Stimulated activated naive B cell treated with anti-CD40 and anti-IgM and Interleukin-4, amounts not matched to agents 10 μg/mL and 1 μg/mL and 100 μg/mL, for 72 hours (primary cell): ENCODE measurements around the gene RXRA.
A peak's percentile ranks its signal among the peaks of the same experiment; 100 is the strongest.

ENCODE experiments used
- ATAC-seq, 2 donors: fragments of 150-1000 bp; cut with Tn5 transposase; replicated peaks; 2 replicates each; pipeline ENCODE4 v1.10.0; 2021; ENCODE audit warnings: moderate library complexity in 1 of 2
- DNase-seq: peaks from one replicate; pipeline ENCODE4 v3.0.0; 2021
- H3K27ac Mint-ChIP-seq: one replicate; pipeline ENCODE4 v1.8.0; 2022; ENCODE audit warnings: mild to moderate bottlenecking, mixed read lengths
- H3K27me3 Mint-ChIP-seq, 2 donors: one replicate each; pipeline ENCODE4 v1.8.0; 2022; ENCODE audit warnings: mixed read lengths in 2 of 2
- H3K36me3 Mint-ChIP-seq, 2 donors: one replicate each; pipeline ENCODE4 v1.8.0; 2022; ENCODE audit warnings: mixed read lengths in 2 of 2, mild to moderate bottlenecking in 1 of 2
- H3K4me1 Mint-ChIP-seq, 2 donors: one replicate each; pipeline ENCODE4 v1.8.0; 2022; ENCODE audit warnings: mixed read lengths in 2 of 2, mild to moderate bottlenecking in 1 of 2
- H3K4me3 Mint-ChIP-seq, 2 donors: one replicate each; pipeline ENCODE4 v1.8.0; 2022; ENCODE audit warnings: mild to moderate bottlenecking in 2 of 2, mixed read lengths in 2 of 2, moderate library complexity in 1 of 2
- H3K9me3 Mint-ChIP-seq, 2 donors: one replicate each; pipeline ENCODE4 v1.8.0; 2022; ENCODE audit warnings: mixed read lengths in 2 of 2, mild to moderate bottlenecking in 1 of 2

Gene RXRA

GRCh38 chr9:134459164-134459563 is 132.9 kb downstream of the RXRA start:
- Mint-ChIP-seq H3K4me3 (no peak overlapping the region), H3K27ac (no peak overlapping the region)

GRCh38 chr9:134459573-134459972 is 133.3 kb downstream of the RXRA start:
- Mint-ChIP-seq H3K27me3 (peaks cover 11 to 14% of the 10 kb centered on the region in 2 donors), H3K4me3 (no peak overlapping the region), H3K27ac (no peak overlapping the region), H3K36me3 (no peaks in the 10 kb centered on the region), H3K9me3 (peaks cover 0 to 2% of the 10 kb centered on the region in 2 donors), H3K4me1 (peaks cover 16 to 25% of the 10 kb centered on the region in 2 donors)
- DNase-seq (no peak), ATAC-seq (no peak)

More at GRCh38 chr9:134459164-134459563, 132.9 kb downstream of the RXRA start:
- H3K9me3 Mint-ChIP-seq: peaks cover 0 to 2% of the 10 kb centered on the region in 2 donors
- peaks cover 16 to 29% of the 10 kb centered on the region in 2 donors for H3K4me1 Mint-ChIP-seq
- DNase-seq: no peak
- no peak for ATAC-seq
- no peaks in the 10 kb centered on the region for H3K36me3 Mint-ChIP-seq
- peaks cover 11 to 13% of the 10 kb centered on the region in 2 donors for H3K27me3 Mint-ChIP-seq

DNA sequence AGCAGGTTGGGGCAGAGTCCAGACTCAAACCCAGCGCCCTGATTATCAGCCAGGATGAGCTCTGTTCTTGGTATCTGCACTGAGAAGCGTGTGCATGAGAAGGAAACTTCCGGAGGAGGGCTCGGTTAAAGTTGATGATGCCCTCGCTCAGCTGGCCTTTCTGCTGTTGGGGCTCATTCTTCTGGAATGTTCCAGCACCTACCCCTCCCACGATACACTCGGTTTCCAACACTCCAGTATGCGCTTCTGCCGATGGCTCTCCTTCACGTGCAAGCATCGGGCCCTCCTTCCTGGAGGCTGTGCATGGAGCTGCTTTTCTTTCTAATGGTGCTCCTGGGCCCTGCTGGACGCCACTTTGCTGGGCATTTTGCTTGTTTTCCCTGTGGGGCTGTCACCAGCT is 134.0 kb downstream of the RXRA start:
- H3K27me3 Mint-ChIP-seq: peaks cover 11 to 14% of the 10 kb centered on the region in 2 donors
- no peak overlapping the region for H3K27ac Mint-ChIP-seq
- no peak for DNase-seq
- peaks cover 0 to 2% of the 10 kb centered on the region in 2 donors for H3K9me3 Mint-ChIP-seq
- no peak overlapping the region for H3K4me3 Mint-ChIP-seq
- H3K4me1 Mint-ChIP-seq: peaks cover 12 to 23% of the 10 kb centered on the region in 2 donors
- ATAC-seq: no peak
- no peaks in the 10 kb centered on the region for H3K36me3 Mint-ChIP-seq

DNA sequence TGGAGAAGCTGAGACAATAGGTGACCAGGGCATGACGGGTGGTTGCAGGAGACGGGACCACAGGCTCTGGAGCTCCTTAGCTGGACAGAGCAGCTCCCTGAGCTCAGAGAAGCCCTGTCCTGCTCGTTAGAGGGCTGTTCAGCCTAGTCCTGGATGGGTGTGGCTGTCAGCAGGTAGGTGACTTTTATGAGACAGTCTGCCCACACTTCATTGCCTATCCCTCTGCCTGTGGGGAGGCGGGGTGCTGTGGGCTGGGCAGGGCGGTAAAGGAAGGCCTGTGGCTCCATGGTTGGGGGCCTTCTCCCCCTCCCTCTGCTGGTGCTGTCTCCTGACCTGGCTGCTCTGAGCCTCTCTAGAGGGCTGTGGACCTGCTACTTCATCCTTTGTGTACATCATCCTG is 134.6 kb downstream of the RXRA start:
- no peak overlapping the region for H3K27ac Mint-ChIP-seq
- no peak overlapping the region for H3K4me3 Mint-ChIP-seq
- H3K4me1 Mint-ChIP-seq: peaks cover 8 to 17% of the 10 kb centered on the region in 2 donors
- DNase-seq: no peak
- no peak for ATAC-seq
- H3K9me3 Mint-ChIP-seq: peaks cover 0 to 2% of the 10 kb centered on the region in 2 donors
- H3K27me3 Mint-ChIP-seq: peaks cover 11 to 14% of the 10 kb centered on the region in 2 donors
- no peaks in the 10 kb centered on the region for H3K36me3 Mint-ChIP-seq

DNA sequence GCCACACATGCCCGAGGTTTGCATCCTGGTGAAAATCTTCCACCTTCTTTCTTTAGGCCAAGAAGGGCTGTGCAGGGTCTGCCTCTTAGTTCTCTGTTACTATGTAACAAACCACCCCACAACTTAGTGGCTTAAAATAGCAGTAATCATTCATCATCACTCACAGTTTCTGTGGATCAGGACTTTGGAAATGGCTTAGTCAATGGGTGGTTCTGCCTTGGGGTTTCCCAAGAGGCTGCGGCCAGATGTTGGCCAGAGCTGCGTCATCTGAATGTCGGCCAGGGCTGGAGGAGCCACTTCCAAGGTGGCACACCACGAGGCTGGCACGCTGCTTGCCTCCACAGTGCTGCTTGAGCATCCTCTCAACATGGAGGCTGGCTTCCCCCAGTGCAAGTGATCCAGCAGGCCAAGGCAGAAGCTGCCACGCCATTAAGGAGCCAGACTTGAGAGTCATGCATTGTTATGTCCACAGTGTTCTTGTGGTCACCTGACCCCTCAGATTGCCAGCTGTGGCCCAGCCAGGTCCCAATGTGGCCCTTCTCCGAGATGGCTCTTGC is 135.2 kb downstream of the RXRA start:
- DNase-seq (no peak), ATAC-seq (no peak)
- Mint-ChIP-seq H3K36me3 (no peaks in the 10 kb centered on the region), H3K4me1 (peaks cover 4 to 11% of the 10 kb centered on the region in 2 donors), H3K4me3 (no peak overlapping the region), H3K9me3 (peaks cover 0 to 2% of the 10 kb centered on the region in 2 donors), H3K27ac (no peak overlapping the region), H3K27me3 (peaks cover 11 to 14% of the 10 kb centered on the region in 2 donors)

DNA sequence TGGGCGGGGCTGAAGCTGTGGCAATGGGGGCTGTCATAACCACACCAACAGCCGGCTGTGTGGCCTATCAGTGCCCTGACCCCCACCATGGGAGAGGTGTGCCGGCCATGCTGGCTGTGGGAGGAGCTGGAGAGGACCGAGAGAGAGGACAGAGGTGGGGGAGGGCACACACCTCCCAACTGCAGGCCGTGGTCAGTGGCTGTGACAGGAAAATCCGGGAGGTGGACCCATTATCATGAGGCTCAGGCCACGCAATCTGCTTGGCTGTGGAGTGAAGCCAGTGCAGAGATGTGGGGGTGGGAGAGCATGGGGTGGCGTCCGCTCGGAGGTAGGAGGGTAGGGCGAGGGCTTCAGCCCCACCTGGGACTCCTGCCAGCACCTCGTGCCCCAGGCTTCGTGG is 136.1 kb downstream of the RXRA start:
- peaks cover 11 to 14% of the 10 kb centered on the region in 2 donors for H3K27me3 Mint-ChIP-seq
- no peak overlapping the region for H3K4me3 Mint-ChIP-seq
- no peak overlapping the region for H3K27ac Mint-ChIP-seq
- H3K36me3 Mint-ChIP-seq: no peaks in the 10 kb centered on the region
- peaks cover 0 to 2% of the 10 kb centered on the region in 2 donors for H3K9me3 Mint-ChIP-seq
- DNase-seq (no peak), ATAC-seq (no peak)
- peaks cover 2 to 3% of the 10 kb centered on the region in 2 donors for H3K4me1 Mint-ChIP-seq

DNA sequence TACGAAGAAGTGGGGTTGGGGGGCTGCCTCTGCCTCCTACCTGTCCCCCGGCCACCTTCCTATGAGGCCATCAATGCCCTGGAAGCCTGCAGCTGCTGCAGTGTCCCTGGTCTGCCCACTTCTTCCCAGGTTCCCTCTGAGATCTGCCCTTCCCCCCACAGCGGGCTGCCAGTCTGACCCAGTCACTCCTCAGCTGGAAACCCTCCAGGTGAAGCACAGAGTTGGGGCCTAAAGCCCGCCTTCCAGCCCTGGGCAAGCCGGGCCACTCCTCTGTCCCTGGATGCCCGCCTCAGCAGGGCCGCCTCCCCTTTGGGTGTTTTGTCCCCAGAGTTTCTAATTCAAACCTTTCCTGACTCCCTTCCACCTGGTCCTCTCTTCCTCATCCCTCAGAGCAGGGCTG is 137.0 kb downstream of the RXRA start:
- Mint-ChIP-seq H3K27me3 (peaks cover 11 to 14% of the 10 kb centered on the region in 2 donors), H3K36me3 (no peaks in the 10 kb centered on the region), H3K4me3 (no peak overlapping the region), H3K9me3 (peaks cover 0 to 2% of the 10 kb centered on the region in 2 donors), H3K4me1 (peaks cover 0 to 2% of the 10 kb centered on the region in 2 donors), H3K27ac (no peak overlapping the region)
- no peak for ATAC-seq
- no peak for DNase-seq

DNA sequence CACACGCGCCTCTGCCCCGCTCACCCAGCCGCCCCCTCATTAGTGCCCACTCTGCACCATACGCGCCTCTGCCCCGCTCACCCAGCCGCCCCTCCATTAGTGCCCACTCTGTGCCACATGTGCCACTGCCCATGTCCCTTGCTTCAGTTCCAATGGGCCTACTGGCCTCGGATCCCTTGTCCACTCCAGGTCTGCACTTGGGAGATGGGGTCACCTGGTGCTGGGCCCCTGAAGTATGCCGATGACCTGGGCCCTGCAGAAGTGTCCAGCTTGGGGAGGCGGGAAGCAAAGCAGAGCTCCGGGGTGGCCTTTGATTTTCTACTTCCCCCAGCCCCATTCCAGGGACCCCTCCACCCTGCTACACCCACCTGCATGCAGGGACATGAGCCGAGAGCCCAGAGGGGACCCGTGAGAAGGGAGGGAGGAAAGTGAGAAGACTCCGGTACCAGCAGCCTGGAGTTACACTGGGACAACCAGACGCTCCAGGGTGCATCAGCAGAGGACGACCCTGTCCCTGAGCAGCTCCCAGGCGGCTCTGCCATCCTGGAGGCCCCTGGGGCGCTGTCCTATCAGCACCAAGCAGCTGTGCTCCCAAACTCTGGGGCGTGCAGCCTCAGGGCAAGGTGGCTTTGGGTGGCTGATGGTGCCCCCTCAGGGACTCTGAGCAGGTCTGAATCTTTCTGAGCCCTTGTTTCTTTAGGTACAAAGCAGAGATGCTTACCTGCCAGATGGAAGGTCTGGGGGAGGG is 140.8 kb downstream of the RXRA start:
- Mint-ChIP-seq H3K27ac (no peak overlapping the region), H3K4me3 (no peak overlapping the region), H3K36me3 (no peaks in the 10 kb centered on the region), H3K27me3 (peaks cover 11 to 14% of the 10 kb centered on the region in 2 donors), H3K9me3 (no peaks in the 10 kb centered on the region), H3K4me1 (peaks cover 0 to 2% of the 10 kb centered on the region in 2 donors)
- ATAC-seq (no peak), DNase-seq (no peak)

DNA sequence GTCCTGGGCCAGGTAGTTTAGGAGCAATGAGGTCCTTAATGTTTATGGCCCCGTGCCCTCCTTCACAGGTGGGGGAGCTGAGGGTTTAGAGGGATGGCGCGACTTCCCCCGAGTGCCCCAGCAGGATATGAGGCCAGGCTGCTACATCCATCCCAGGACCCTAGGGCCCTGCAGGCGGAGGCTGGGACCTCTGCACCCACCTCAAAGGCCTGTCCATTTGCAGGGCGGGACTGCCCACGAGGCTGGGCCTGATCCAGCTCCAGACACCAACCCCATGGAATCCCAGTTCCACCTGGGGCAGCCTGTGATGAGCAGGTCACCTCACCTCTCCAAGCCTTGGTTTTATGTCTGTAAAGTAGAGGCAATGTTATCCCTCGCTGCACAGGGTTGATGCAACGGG is 142.1 kb downstream of the RXRA start:
- Mint-ChIP-seq H3K36me3 (no peaks in the 10 kb centered on the region), H3K27me3 (peaks cover 7 to 8% of the 10 kb centered on the region in 2 donors)

DNA sequence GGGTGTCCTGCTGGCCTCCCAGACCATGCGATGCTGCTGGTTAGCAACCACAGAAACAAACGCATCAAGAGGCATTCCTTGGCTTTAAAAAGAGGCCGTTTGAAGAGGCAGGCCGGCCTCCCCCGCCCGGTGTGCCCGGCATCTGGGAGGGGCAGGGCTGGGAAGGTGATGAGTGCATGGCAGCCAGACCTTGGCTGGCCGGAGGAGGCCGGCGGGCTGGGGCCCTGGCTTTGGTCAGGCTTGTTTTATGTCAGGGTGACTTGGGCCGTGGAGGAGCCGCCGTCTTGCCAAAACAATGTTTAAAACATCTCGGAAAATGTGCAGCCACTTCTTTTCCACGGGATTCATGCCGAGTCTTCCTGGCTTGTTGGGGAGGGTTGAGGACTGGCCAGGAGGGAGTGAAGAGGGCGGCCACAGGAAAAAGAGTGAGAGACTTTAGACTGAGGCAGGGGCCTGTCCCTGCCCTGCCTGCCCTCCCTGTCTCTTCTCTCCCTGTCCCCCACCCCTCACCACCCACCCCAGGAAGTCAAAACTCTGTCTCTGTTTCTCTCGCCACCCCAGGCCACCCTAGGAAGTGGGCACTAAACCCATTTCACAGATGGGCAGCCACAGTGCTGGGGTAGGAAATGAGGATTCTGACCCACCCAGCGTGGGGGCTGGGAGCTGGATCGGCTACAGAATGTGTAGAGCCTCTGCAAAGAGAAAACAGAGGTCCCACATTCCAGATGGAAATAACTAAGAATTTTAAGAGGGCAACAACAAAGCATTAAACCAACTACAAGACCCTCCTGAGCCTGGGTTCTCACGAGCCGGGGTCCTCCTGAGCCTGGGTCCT is 143.0 kb downstream of the RXRA start:
- no peak for ATAC-seq
- Mint-ChIP-seq H3K9me3 (no peaks in the 10 kb centered on the region), H3K27me3 (no peaks in the 10 kb centered on the region), H3K4me1 (peaks cover 2 to 9% of the 10 kb centered on the region in 2 donors), H3K27ac (no peak overlapping the region), H3K4me3 (no peak overlapping the region), H3K36me3 (no peaks in the 10 kb centered on the region)
- no peak for DNase-seq

More for the DNA sequence above, 142.1 kb downstream of the RXRA start:
- H3K27ac Mint-ChIP-seq: no peak overlapping the region
- DNase-seq (no peak), ATAC-seq (no peak)
- no peak overlapping the region for H3K4me3 Mint-ChIP-seq
- H3K9me3 Mint-ChIP-seq: no peaks in the 10 kb centered on the region
- H3K4me1 Mint-ChIP-seq: peaks cover 0 to 2% of the 10 kb centered on the region in 2 donors

DNA sequence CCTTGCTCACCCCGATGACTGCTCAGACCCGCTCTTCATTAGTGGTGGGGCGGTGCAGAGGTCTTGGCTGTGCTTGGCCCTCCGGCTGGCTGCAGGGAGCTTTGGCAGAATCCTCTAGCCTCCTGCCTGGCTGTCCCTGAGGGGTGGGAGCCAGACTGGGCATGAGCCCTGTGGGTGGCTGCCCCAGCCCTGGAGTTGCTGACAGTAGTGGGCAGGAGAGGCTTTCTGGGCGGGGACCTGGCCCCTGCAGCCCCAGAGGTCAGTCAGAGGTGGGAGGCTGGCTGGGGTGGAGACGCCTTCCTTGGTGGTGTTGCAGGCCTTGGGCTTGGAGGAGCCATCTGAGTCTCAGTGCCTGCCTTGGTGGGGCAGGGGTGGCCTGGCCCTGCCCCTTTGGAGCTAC is 146.0 kb downstream of the RXRA start:
- Mint-ChIP-seq H3K4me3 (no peak overlapping the region), H3K9me3 (no peaks in the 10 kb centered on the region), H3K4me1 (peaks cover 9 to 23% of the 10 kb centered on the region in 2 donors), H3K27me3 (no peaks in the 10 kb centered on the region), H3K27ac (no peak overlapping the region), H3K36me3 (peaks cover 0 to 2% of the 10 kb centered on the region in 2 donors)
- DNase-seq (no peak), ATAC-seq (no peak)

- H3K4me3 Mint-ChIP-seq: no peak overlapping the region
- no peaks in the 10 kb centered on the region for H3K9me3 Mint-ChIP-seq
- ATAC-seq (no peak), DNase-seq (no peak)
- peaks cover 0 to 2% of the 10 kb centered on the region in 2 donors for H3K36me3 Mint-ChIP-seq
- H3K27ac Mint-ChIP-seq: peak overlapping the region; percentile 25
- H3K27me3 Mint-ChIP-seq: no peaks in the 10 kb centered on the region
- H3K4me1 Mint-ChIP-seq: peaks cover 13 to 23% of the 10 kb centered on the region in 2 donors
Measured at GRCh38 chr9:134473141-134474054, 147.1 kb downstream of the RXRA start.

GRCh38 chr9:134474055-134474370 is 147.8 kb downstream of the RXRA start:
- ATAC-seq: no peak

More at GRCh38 chr9:134474055-134474370, 147.8 kb downstream of the RXRA start:
- no peak for DNase-seq
- Mint-ChIP-seq H3K4me1 (peaks cover 13 to 23% of the 10 kb centered on the region in 2 donors), H3K36me3 (peaks cover 0 to 2% of the 10 kb centered on the region in 2 donors), H3K27me3 (no peaks in the 10 kb centered on the region), H3K4me3 (no peak overlapping the region), H3K27ac (peak overlapping the region; percentile 25), H3K9me3 (no peaks in the 10 kb centered on the region)
